Colonic mucosa (tissue), 4 donors: Measurements from ENCODE around the gene DLG4. TPM values are rescaled to one million over a fixed set of nuclear protein-coding genes. Genes with fewer than 3 reads are reported as not detected.
"Not testable (repeated sequence)": the region's sequence is repeated elsewhere in the genome, so short reads cannot be mapped to it uniquely, and the experiment has no call there.

ENCODE experiments used
- DNase-seq: peaks from one replicate; pipeline ENCODE4 v3.0.0-alpha.2; 2020
- H3K27ac ChIP-seq: fragments of 200-600 bp; one replicate; pipeline ENCODE4 v1.8.0; 2021
- H3K27me3 ChIP-seq: fragments of 200-600 bp; one replicate; pipeline ENCODE4 v1.8.0; 2021
- H3K36me3 ChIP-seq: fragments of 200-600 bp; one replicate; pipeline ENCODE4 v1.8.0; 2021
- H3K4me1 ChIP-seq: fragments of 200-600 bp; one replicate; pipeline ENCODE4 v1.8.0; 2021; ENCODE audit warnings: mild to moderate bottlenecking
- H3K4me3 ChIP-seq: fragments of 200-600 bp; one replicate; pipeline ENCODE4 v1.8.0; 2021
- H3K9ac ChIP-seq, 2 donors: one replicate each; pipeline ENCODE4 v1.7.0; 2013; ENCODE audit warnings: control low read depth in 2 of 2, low read depth in 2 of 2, low read length in 2 of 2
- H3K9me3 ChIP-seq: fragments of 200-600 bp; one replicate; pipeline ENCODE4 v1.8.0; 2021
- intact Hi-C: fragments of 100-400 bp; cut with DNase I; formaldehyde crosslinking; loops from one replicate; pipeline ENCODE4 v1.14.1; 2022
- total RNA-seq, 2 donors: library from RNA; stranded (reverse); fragmentation: NEBNext Ultra II Directional in 1 of 2; extraction: Animal tissue kit (Norgen Biotek cat#: 25700) in 1 of 2; gene quantifications; one replicate each; pipeline ENCODE4 v1.2.1, GENCODE V29; 2021
- TF ChIP-seq, protein P1 (sequence below): fragments of 200-600 bp; IDR thresholded peaks from one replicate; pipeline ENCODE4 v1.8.0; 2022; ENCODE audit warnings: antibody characterized with exemption, mild to moderate bottlenecking
- donor health status: healthy.
- donor health status: DM: no; HTN: no; CAD: no.
- donor health status: DM: no; HTN: no; CAD: no.

The DLG4 gene
- total RNA-seq, 2 donors from 2014 or later = 4.8 to 5.6 TPM

DNA sequence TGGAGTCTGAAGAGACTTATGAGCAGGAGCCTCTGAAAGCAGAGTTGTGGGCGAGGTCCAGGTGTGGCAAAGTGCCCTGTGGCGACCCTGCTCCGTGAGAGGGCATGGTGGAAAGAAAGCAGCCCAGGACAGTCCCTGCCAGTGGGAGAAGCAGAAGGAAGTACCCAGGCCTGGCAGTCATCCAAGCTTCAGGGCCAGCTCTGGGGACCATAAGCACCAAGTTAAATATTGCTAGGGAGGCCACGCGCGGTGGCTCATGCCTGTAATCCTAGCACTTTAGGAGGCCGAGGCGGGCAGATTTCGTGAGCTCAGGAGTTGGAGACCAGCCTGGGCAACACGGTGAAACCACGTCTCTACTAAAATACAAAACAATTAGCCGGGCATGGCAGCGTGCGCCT lies 35.5 kb downstream of the DLG4 start:
- intact Hi-C loops = no loop called here
- no peak overlapping the region for H3K27ac ChIP-seq
- no peaks in the 10 kb centered on the region for H3K27me3 ChIP-seq
- TF ChIP-seq, protein P1, sequence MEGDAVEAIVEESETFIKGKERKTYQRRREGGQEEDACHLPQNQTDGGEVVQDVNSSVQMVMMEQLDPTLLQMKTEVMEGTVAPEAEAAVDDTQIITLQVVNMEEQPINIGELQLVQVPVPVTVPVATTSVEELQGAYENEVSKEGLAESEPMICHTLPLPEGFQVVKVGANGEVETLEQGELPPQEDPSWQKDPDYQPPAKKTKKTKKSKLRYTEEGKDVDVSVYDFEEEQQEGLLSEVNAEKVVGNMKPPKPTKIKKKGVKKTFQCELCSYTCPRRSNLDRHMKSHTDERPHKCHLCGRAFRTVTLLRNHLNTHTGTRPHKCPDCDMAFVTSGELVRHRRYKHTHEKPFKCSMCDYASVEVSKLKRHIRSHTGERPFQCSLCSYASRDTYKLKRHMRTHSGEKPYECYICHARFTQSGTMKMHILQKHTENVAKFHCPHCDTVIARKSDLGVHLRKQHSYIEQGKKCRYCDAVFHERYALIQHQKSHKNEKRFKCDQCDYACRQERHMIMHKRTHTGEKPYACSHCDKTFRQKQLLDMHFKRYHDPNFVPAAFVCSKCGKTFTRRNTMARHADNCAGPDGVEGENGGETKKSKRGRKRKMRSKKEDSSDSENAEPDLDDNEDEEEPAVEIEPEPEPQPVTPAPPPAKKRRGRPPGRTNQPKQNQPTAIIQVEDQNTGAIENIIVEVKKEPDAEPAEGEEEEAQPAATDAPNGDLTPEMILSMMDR = no peak
- H3K4me3 ChIP-seq = no peak overlapping the region
- no peaks in the 10 kb centered on the region for H3K9me3 ChIP-seq
- H3K9ac ChIP-seq = peak overlapping the region in 1 of 2 donors; percentile 24
- DNase-seq = peak; percentile 82
- H3K4me1 ChIP-seq = no peaks in the 10 kb centered on the region
- H3K36me3 ChIP-seq = no peaks in the 10 kb centered on the region

DNA sequence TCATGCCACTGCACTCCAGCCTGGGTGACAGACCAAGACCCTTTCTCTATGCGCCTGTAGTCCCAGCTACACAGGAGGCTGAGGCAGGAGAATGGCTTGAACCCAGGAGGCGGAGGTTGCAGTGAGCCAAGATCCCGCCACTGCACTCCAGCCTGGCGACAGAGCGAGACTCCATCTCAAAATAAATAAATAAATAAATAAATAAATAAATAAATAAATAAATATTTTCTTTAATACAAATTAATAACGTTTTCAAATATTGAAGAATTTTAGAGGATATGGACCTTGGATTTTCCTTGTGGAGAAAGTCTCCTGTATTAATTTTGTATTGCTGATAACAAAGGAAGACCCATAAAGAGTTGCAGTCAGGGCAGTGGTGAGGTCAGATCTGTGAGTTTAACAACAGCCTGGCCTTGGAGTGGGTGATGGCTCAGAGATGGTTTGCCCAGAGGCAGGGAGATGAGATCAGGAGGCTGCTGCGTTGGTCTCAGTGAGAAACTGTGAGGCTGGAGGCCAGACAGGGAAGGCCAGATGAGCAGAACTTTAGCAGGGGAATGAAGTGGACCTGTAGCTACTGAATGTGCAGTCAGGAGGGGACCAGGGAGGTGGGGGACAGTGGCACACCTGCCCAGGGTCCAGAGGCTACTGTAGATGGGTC lies 36.1 kb downstream of the DLG4 start:
- Histone ChIP-seq H3K4me3 (no peak overlapping the region), H3K27me3 (no peaks in the 10 kb centered on the region), H3K9ac (peak overlapping the region in 1 of 2 donors; percentile 24), H3K27ac (no peak overlapping the region), H3K9me3 (no peaks in the 10 kb centered on the region), H3K36me3 (no peaks in the 10 kb centered on the region), H3K4me1 (no peaks in the 10 kb centered on the region)
- DNase-seq = no peak
- TF ChIP-seq, protein P1 = no peak
- intact Hi-C loops = no loop called here

DNA sequence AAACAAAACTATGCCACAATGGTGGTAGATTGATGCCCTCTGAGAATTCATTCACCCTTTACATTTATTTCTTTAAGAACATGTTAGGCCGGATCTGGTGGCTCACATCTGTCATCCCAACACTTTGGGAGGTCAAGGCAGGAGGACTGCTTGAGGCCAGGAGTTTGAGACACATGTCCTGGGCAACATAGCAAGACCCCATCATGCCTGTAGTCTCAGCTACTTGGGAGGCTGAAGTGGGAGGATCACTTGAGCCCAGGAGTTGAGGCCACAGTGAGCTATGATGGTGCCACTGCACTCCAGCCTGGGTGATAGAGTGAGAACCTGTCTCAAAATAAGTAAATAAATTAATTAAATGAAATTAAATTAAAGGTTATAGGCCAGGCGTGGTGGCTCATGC lies 37.5 kb downstream of the DLG4 start:
- H3K4me3 ChIP-seq, H3K4me1 ChIP-seq, H3K9ac ChIP-seq, DNase-seq, intact Hi-C loops, H3K27me3 ChIP-seq, H3K9me3 ChIP-seq, H3K27ac ChIP-seq, H3K36me3 ChIP-seq: not testable (repeated sequence)

DNA sequence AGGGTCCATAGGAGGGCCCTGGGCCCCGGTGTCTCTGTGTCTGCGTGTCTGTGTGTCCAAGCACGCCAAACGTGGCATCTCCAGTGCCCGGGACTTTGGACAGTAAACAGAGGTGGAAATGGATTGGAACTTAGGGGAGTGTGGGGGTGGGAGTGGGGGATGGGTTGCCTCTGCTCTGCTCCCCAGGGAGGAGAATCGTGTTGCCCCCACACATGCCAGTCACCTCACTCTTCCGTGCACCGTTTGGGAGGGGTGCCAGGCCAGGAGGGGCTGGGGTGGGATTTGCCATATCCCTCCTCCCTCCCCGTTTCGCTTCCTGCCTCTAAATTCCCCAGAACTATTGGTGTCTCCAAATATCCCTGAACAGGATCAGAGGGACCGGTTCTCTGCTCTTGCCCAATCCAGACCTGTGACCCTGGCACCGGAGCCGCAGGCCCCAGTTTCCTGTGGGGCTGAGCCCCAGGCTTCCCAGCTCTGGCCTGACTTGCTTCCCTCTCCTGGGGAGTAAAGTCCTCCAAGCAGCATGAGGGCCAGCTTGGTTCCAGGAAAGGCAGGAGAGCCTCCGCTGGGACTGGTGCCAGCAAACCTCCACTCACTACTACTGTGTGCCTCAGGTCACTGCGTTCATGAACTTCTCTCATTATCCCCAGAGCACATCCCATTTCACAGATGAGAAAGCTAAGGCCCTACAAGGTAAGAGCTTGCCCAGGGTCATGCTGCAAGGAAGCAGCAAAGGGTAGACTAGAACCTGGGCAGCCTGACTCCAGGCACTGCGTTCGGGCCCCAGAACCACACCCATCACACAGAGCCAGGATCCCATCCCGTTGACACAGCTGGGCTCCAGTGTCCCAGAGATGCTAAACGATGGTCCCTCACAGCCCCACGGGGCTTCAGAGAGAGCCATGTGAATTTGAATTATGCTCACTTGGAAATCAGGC lies 40.0 kb downstream of the DLG4 start, which contains the start of gene ASGR1:
Gene ASGR1, minus strand, starts transcription at position 54 of the 938 bp plus-strand sequence. CDS start 807 bp downstream, outside the sequence.
- DNase-seq = no peak
- Histone ChIP-seq H3K4me1 (peaks cover 7% of the 10 kb centered on the region), H3K9me3 (no peaks in the 10 kb centered on the region), H3K9ac (no peak within 1 kb of the TSS), H3K27me3 (no peaks in the 10 kb centered on the region), H3K27ac (no peak within 1 kb of the TSS), H3K4me3 (no peak within 1 kb of the TSS), H3K36me3 (no peaks in the 10 kb centered on the region)
- TF ChIP-seq, protein P1 = no peak
- intact Hi-C loops = no loop called here

DNA sequence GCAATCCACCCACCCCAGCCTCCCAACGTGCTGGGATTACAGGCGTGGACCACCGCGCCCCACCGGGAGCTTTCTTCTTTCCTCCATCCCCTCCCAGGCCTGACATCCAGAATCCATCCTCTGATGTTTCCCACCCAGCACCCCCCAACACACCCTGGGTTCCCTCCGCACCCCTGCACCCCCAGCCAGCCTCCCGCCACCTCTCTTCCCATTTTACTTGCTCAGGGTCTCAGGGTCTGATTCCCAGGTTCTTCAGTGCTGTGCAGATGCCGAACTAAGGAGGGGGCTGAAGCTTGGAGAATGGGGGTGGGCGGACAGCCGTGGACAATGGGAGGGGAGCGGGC lies 40.7 kb downstream of the DLG4 start:
- DNase-seq = no peak
- Histone ChIP-seq H3K27ac (no peak overlapping the region), H3K4me3 (no peak overlapping the region), H3K36me3 (no peaks in the 10 kb centered on the region), H3K27me3 (no peaks in the 10 kb centered on the region), H3K4me1 (peaks cover 7% of the 10 kb centered on the region), H3K9me3 (no peaks in the 10 kb centered on the region), H3K9ac (no peak overlapping the region)
- intact Hi-C loops = no loop called here
- TF ChIP-seq, protein P1 = no peak
